Kidney epithelial cell (primary cell): ENCODE data around the gene FAHD2A. TPM values are rescaled to one million over a fixed set of nuclear protein-coding genes. Genes with fewer than 3 reads are reported as not detected.
"Not testable (repeated sequence)": the region's sequence is repeated elsewhere in the genome, so short reads cannot be mapped to it uniquely, and the experiment has no call there.

Experiments
- DNase-seq: peaks from one replicate; pipeline ENCODE4 v3.0.0-alpha.2; 2010; ENCODE audit warnings: low read depth
- H3K27me3 ChIP-seq: 2 replicates; pipeline ENCODE4 v1.6.0; 2011; ENCODE audit warnings: low read length; ENCODE audit not compliant: control insufficient read depth, insufficient read depth
- H3K36me3 ChIP-seq: 2 replicates; pipeline ENCODE4 v1.5.1; 2011; ENCODE audit warnings: low read length; ENCODE audit not compliant: control insufficient read depth, insufficient read depth
- H3K4me3 ChIP-seq: 2 replicates; pipeline ENCODE4 v1.5.1; 2011; ENCODE audit warnings: low read depth, mild to moderate bottlenecking, control low read depth, low read length
- total RNA-seq: library from RNA; depleted of rRNA; stranded (reverse); fragments of >200 nt; gene quantifications from 2 replicates; pipeline ENCODE4 v1.2.3, GENCODE V29; 2015

Gene FAHD2A
- total RNA-seq, 1 donor from 2014 or later, result 55.9 TPM

DNA sequence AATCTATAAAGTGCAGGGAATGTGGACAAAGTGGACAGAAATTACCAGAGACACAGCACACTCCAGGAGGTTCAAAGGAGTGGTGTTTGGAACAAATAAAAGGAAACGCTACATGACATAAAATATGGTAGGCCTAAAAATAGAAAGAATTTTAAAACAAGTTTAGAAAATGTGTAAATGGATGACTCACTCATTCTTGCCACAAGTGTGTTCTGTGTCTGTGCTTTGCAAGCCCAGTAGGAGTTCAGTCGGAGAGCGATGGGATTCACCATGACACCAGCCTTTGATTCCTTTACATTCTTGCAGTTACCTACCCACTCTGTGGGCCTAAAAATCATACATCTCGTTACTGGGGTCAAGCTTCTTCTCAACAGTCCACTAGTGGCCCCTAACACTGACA is 30.9 kb downstream of the FAHD2A start:
- H3K4me3 ChIP-seq, result not testable (repeated sequence)

DNA sequence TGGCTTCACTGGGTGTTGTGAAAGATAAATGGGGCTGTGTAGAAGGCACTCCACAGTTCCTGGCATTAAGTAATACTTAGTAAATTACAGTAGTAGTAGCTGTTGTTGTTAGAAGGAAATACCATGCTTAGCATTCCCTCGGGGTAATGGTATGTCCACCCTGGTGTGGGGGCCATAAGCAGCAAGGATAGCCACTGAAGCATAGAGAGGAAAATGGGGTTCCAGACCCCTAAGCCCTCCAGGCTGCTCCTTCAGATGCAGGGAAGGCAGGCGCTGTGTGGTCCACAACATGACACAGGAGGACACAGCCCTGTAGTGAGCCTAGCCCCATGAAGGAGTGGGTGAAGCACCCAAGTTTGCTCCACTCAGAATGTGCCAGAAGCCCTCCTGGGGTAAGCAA is 31.5 kb downstream of the FAHD2A start:
- not testable (repeated sequence) for DNase-seq, H3K4me3 ChIP-seq, H3K27me3 ChIP-seq, H3K36me3 ChIP-seq

More for the DNA sequence above, 30.9 kb downstream of the FAHD2A start:
- DNase-seq, H3K27me3 ChIP-seq, H3K36me3 ChIP-seq: not testable (repeated sequence)

DNA sequence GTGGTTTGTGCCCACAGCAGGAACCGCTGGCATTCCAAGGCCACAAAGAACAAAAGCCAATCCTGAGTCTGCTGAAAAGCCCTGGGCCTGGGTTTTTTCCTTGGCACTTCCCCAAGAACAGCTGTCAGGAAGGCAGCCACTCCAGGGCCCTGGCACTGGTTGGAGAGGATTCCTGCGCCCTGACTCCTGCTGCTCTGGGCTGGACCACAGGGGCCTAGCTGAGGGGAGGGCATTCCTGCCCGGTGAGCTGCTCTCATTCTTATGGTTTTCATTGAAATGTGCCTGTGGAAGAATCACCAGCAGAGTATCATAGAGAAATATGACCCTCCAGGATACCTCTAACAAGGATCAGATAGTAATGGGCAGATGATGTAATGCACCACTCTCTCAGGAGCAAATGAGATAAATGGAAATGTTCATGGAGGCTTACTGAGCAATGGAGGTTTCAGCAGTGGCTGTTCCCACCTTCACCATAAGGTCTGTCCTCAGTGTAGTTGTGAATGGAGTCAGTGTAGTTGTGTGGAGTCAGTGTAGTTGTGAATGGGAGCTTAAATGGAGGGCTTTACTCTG is 32.1 kb downstream of the FAHD2A start:
- DNase-seq, H3K36me3 ChIP-seq, H3K27me3 ChIP-seq, H3K4me3 ChIP-seq: not testable (repeated sequence)

DNA sequence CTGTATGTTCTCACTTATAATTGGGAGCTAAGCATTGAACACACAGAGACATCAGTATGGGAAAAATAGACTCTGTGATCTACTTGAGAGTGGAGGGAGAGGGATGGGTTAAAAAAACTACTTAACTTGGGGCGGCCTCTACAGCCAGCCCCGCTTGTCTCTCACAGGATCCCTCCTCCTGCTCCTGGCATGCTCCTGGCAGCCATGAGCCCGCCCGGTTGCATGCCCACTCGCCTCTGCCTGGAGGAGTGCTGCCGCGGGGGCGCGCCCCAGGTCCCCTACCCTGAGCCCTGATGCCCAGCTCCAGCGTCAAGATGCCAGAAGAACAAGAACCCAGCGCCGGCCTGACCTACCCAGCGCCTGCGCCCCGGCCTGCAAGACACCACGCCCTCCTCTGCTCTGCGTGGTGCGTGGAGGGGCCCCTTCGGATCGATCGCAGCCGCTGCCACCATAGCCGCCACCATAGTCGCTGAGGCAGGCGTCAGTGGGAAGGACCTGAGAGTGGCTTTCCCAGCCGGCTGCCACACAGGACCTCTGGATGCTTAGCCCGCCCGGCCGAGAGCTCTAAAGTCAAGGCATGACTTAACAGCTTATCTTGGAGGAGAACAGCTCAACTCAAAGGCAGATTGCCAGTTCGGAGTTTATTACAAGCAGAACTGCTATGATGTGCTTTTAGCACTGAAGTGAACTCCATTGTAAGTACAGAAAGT is 32.8 kb downstream of the FAHD2A start:
- not testable (repeated sequence) for H3K36me3 ChIP-seq, H3K27me3 ChIP-seq, H3K4me3 ChIP-seq, DNase-seq

DNA sequence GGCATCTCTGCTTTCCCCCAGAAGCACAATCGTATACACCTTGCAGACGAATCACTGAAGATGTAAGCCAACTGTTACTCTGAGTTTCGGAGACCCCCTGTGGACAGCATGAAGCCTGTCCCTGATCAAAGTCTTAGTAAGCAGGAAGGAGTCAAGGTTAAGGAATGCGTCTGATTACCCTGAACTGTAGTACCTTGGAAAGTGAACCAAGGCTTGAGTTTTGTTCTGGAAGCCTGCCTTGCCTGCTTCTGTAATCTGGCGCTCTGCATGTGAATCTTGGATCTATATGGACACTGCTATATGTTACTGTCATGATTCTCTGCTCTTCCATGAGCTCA is 33.3 kb downstream of the FAHD2A start:
- not testable (repeated sequence) for H3K27me3 ChIP-seq, DNase-seq, H3K36me3 ChIP-seq, H3K4me3 ChIP-seq

DNA sequence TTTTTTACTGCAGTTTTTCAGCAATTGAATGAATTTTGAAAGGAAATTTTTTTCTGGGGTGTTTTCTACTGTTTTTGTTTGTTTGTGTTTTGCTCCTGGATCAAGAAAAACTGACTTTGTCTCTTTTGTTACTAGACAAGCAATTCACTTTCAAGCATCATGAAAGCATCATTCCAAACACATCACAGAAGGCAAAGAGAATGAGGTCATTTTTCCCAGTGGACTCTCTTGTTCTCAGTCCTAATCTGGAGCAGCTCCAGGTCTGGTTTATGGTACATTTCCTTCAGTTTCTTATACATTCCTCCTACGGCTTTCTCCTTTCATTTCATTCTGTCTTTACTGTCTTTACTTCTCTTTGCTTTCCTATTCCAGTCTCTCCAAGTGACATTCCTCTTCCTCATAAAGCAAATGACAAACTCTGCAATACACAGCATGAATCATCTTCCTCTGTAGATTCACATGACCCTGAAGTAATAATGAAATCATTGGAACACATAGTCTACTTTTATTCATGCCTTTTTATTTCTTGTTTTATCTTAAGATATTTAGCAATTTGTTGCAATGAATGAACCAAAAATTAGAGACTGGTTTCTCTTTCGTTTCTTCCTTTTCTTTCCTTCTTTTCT is 40.1 kb downstream of the FAHD2A start:
- not testable (repeated sequence) for DNase-seq, H3K4me3 ChIP-seq, H3K27me3 ChIP-seq, H3K36me3 ChIP-seq

DNA sequence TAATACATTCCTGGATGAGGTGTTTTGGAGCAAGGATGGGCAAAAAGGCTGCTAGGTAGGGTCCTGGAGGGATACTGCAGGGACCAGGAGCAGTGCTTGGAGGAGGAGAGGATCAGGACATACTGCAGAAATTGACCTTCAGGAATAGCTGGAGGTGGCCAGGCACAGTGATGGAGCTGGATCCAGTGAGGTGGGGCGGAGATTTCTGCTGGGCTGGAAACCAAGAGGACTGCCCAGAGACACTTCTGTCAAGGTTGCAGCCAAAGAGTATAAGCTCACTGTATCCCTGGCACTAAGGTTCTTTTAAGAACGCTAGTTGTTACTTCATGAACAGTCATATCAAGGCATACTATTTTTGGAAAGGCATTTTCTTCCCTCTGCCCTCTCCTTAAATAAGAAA is 42.8 kb downstream of the FAHD2A start:
- not testable (repeated sequence) for H3K36me3 ChIP-seq, H3K4me3 ChIP-seq, DNase-seq, H3K27me3 ChIP-seq

DNA sequence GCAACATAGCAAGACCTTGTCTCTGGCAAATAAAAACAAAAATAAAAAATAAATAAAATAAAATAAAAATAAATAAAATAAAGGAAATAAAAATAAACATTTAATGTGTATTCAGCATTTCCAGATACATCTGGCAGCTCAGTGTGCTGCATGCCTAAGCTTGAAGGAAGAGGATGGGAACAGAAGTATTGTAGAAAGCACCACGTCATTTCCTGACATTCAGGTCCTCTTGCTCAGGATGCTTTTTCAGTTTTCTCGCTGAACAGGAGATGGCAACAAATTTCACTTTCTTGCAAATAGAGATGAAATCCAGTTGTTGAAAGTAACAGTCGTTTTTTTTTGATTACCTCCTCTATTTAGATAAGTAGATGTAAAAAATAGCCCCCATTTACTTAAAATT is 60.8 kb downstream of the FAHD2A start:
- H3K36me3 ChIP-seq, DNase-seq, H3K4me3 ChIP-seq, H3K27me3 ChIP-seq: not testable (repeated sequence)

Other genes with a start within 250 kb of the FAHD2A start
- 8.2 and 8.9 TPM in 2 replicates for gene ZNF514, start 242.9 kb upstream of the FAHD2A start, total RNA-seq
- gene ZNF2, start 236.9 kb upstream of the FAHD2A start, total RNA-seq, result 5.1 and 6.1 TPM in 2 replicates
- gene ZNF892, start 195.2 kb upstream of the FAHD2A start, total RNA-seq, result 6.7 and 9.1 TPM in 2 replicates
- 2.3 and 3.4 TPM in 2 replicates for gene PROM2, start 128.3 kb upstream of the FAHD2A start, total RNA-seq
- 5.1 and 7.2 TPM in 2 replicates for gene KCNIP3, start 105.4 kb upstream of the FAHD2A start, total RNA-seq
- gene TRIM43B, start 82.0 kb downstream of the FAHD2A start, total RNA-seq, result 0.63 TPM in 1 of 2 replicates, not detected in the other
- not detected in 2 replicates for gene TRIM43, start 189.3 kb downstream of the FAHD2A start, total RNA-seq